ENCODE results near the gene CHID1. TPM values are rescaled to one million over a fixed set of nuclear protein-coding genes. Genes with fewer than 3 reads are reported as not detected.

Gene CHID1
- total RNA-seq, 1 donor from 2014 or later: 83.5 TPM

DNA sequence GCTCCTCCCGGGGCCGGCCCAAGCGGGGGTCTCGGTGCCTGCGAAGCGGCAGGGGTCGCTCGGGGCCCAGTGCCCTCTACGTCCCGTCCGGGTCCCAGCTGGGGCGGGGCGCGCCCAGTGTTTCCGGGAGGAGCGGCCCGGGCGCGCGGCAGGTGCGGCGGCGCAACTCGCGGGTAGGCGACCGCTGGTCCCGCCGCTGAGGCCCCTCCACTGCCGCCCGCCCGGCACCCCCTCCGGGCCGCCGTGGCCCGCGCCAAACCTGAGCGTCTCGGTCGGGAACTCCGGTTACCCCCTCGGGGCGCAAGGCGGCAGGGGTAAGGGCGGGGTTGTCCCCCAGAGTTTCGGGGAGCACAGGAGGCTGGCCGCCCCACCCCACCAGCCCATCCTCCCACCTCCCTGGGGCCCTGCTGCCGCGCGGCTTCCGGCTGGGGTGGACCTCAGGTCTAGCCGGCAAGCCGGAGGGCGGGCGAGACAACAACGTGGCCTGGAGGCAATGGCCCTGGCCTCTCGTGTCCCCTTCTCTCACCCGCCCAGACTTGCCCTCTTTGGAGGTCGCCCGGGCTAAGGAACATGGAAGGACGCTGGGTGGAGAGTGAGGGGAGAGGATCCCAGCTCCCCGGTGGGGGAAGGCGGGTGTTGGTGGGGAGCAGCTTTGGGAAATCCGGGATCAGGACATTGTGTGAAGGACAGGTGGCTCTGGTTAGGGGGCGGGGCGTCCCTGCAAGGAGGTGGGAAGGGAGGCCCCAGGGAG is 83.3 kb downstream of the CHID1 start:
- no peak for DNase-seq (ENCODE audit: extremely low read depth, low read depth, low spot score)

DNA sequence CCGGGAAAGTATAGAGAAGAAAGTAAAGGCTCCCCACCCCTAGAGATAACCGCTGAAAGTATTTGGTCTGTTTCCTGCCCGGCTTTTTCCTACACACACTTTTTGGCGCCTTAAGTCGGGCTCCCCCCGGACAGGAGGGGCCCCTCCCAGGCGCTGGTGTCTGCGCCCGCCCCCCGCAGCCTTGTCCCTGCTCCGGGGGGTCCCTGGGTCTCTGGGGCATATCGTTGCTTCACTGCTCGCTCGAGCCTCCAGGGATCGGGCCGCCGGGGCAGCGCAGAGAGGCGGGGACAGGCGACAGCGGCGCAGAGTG is 83.8 kb downstream of the CHID1 start:
- DNase-seq (ENCODE audit: extremely low read depth, low read depth, low spot score): no peak

DNA sequence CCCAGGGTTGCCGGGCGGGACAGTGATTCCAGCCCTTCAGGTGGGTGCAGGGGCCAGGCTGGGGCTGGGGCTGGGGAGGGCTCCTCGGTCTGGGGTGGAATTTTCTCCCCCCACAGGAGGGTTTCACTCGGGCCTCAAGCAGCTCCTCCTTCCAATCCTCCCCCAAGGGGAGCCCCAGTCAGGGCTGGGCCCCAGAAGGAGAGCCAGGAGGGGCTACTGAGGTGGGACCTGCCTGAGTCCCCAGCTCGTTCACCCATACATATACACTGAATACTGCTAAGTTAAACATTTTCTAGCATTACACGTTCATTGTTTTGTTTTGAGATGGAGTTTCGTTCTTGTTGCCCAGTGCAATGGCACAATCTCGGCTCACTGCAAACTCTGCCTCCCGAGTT is 84.4 kb downstream of the CHID1 start:
- DNase-seq (ENCODE audit: extremely low read depth, low read depth, low spot score): no peak

DNA sequence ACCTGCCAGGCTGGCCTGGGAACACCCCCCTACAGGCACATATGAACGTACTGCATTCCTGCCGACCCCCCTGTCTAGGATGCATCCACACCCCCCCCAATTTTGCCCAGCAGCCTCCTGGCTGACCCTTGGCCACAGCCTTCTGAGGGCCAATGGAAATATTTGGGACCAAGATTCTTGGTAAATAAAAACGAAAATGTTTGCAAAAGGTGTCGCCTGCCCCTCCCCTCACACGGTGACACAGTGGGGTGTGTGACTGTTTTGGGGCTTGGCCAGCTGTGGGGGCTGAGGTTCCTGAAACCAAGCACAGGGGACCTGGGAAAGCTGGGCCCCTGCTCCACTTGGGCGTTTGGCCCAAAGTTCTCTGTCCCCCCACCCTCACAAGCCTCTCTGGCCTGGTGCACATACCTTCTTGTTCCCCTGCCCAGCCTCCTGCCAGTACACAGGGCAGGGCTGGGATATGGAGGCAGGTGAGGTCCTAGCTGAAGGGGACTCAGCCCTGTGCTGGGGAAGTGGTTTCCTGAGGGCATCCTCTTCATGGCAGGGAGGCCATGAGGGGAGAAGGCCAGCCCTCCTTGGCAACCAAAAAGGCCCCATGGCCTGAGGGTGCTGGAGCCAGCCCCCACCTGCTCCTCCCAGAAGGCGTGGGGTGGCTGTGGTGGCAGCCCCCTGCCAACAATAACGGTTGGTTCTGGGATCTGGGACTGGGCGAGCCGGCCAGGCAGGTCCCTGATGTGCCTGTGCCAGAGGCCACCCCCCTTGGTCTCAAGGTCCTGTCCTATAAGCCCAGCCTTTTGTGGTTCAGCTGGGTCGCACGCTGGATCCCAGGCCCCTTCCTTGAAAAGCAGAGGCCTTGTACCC is 85.0 kb downstream of the CHID1 start:
- DNase-seq (ENCODE audit: extremely low read depth, low read depth, low spot score): no peak

DNA sequence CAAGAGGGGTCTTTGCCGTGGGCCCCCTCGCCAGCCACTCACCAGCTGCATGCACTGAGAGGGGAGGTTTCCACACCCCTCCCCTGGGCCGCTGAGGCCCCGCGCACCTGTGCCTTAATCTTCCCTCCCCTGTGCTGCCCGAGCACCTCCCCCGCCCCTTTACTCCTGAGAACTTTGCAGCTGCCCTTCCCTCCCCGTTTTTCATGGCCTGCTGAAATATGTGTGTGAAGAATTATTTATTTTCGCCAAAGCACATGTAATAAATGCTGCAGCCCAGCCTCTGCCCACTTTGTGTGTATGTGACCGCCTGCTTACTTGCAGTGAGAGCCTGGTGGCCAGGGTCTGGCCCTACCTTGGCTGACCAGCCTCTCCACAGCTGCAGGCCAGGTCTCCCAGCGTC is 85.7 kb downstream of the CHID1 start:
- no peak for DNase-seq (ENCODE audit: extremely low read depth, low read depth, low spot score)

DNA sequence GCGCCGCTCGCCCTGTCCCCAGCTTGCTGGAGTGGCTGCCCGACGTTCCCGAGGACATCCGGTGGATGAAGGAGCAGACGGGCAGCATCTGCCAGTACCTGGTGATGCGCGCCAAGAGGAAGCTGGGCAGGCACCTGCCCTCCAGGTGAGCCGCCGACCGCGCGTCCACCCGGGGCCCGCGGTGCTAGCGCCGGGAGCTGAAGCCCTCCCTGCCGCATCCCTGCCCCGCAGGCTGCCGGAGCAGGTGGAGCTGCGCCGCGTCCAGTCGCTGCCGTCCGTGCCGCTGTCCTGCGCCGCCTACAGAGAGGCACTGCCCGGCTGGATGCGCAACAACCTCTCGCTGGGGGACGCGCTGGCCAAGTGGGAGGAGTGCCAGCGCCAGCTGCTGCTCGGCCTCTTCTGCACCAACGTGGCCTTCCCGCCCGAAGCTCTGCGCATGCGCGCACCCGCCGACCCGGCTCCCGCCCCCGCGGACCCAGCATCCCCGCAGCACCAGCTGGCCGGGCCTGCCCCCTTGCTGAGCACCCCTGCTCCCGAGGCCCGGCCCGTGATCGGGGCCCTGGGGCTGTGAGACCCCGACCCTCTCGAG is 86.2 kb downstream of the CHID1 start:
- no peak for DNase-seq (ENCODE audit: extremely low read depth, low read depth, low spot score)

DNA sequence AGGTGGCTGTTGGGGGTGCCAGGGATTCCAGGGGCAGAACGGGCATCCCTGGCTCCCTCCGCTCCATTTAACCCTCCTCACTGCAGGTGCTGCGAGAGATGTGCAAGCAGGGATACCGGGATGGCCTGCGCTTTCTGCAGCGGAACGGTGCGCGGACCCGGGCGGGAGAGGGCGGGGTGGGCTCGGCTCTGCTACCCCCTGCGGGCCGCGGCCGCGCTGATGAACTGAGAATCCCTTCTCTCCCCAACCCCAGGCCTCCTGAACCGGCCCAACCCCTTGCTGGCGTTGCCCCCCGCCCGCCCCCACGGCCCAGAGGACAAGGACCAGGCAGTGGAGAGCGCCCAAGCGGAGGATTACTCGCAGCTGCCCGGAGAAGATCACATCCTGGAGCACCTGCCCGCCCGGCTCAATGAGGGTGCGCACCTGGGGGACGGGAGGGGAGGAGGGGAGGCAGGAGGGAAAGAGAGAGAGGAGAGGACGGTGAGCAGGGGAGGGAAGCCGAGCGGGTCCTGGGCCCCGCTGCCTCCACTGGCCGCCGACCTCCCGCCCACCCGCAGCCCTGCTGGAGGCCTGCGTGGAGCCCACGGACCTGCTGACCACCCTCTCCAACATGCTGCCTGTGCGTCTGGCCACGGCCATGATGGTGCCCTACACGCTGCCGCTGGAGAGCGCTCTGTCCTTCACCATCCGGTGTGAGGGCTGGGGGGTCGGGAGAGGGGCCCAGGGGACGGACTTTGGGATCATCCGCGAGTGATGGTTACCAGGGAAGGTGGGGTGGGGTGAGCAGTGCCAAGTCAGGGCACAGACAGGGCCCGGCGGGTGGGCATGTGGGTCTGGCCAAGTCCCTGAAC is 86.9 kb downstream of the CHID1 start:
- DNase-seq (ENCODE audit: extremely low read depth, low read depth, low spot score): no peak

DNA sequence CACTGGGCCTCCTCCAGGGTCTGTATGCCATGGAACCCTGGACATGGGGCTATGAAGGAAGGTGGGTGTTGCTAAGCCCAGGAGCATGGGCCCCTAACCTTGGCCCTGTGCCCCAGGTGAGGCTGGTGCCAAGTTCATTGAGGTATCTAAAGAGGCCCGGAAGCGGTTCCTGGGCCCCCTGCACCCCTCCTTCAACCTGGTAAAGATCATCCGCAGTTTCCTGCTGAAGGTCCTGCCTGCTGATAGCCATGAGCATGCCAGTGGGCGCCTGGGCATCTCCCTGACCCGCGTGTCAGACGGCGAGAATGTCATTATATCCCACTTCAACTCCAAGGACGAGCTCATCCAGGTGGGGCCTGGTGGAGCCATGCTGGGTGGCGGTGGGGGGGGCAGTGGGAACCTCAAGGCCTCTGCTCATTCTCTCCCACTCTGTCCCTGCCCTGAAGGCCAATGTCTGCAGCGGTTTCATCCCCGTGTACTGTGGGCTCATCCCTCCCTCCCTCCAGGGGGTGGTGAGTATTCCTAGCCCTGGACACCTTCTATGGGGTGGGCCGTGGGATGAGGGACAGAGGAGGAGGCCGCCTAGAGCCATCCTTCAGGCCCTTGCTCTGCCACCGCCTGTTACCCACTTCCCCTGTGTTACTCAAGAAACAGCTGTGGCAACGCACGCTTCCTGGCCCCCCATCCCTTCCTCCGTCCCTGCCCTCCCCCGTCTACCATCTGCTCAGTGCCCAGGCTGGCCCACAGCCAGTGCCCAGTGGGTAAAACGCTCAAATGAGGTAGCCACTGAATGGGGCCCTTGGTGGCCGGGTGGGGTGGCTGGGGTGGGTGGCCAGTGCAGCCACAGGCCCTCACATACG is 88.9 kb downstream of the CHID1 start:
- no peak for DNase-seq (ENCODE audit: extremely low read depth, low read depth, low spot score)

DNA sequence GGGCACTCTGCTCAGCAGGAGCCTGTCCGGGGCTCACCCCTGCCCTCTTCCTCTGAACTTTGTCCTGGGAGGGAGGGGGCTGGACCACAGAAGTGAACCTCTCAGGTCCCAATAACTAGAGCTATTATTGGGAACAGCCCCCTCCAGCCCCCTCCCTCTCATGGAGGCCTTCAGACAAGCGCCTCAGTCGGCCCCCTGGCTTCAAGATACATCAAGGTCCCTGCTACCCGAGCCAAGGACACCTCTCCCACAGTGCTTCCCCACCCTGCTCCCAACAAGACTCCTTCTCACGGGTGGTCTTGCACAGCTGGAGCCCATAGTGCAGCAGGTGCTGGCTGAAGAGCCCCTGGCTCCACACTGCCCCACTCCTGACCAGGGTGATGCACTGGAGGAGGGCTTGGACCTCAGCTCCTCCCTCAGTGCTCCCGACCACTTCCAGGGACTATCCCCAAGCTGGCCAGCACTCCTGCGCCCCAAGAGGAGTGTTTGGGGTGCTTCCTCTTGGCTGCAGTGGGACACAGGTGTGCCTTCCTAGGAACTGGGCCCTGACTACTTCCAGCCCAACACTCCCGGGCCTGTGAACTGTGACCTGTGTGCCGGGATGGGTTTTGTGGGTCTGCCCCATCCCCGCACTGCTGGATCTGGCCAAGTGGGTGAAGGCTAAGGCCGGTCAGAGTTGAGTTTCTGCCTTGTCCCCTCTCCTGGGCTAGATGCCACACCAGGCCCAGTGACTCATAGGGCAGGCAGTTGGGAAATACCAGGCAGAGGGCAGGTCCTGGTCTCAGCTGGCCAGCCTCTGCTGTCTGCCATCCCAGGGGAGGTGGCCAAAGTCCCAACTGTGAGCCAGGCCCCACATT is 89.7 kb downstream of the CHID1 start:
- no peak for DNase-seq (ENCODE audit: extremely low read depth, low read depth, low spot score)

DNA sequence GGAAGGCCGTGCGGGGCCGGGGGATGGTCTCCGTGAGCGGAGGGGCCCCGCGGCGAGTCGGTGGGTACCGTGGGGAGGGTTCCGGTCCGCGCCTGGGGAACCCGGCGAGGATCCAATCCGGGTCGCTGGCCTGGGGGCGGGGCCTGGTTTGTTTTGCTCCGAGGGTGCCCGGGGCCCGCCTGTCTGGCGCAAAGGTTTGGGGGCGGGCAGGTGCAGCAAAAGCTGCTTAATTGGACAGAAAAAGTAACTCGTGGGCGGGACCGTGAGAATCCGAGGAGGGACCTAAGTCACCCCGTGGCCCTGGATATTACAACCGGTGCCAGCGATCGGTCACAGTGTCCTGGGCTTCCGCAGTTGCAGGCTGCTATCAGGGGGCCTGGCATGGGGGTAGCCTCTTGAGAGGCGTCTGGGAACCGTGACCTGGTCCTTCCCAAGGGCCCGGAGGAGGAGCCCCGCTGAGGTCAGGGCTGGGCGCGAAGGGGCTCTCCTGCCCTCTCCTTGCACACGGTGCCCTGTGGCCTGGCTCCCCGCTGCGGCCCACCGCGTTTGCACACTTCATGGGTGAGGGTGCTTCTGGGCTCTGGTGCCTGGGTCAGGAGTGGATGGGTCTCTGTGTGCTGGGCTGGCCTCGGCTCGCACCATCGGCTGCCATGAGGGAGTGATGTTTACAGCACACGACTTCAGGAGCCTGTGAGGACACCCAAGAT is 90.5 kb downstream of the CHID1 start:
- no peak for DNase-seq (ENCODE audit: extremely low read depth, low read depth, low spot score)

DNA sequence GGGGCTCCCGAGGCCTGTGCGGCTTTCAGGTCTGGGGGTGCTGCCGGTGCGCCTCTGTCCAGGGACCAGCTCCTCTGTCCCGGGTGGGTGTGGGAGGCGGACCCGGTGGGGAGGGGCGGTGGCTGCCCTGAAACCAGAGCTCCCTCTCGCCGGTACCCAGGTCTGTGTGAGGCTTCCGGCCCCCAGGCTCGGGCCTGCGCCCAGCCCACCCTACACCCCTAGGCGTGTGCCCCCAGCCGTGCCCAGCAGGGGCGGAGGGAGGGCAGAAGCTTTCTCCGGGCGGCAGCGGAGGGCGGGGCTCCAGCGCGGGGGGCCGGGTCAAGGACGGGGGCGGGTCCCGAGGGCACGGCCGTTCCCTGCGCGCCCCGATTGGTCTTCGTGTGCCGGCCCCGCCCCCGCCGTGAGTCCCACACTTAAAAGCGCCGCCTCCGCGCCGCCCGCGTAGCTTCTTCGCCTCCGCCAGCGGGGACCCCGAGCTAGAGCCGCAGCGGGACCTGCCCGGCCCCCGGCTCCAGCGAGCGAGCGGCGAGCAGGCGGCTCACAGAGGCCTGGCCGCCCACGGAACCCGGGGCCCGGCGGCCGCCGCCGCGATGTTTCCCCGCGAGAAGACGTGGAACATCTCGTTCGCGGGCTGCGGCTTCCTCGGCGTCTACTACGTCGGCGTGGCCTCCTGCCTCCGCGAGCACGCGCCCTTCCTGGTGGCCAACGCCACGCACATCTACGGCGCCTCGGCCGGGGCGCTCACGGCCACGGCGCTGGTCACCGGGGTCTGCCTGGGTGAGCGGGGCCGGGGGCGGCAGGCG is 91.3 kb downstream of the CHID1 start:
- DNase-seq (ENCODE audit: extremely low read depth, low read depth, low spot score): no peak

DNA sequence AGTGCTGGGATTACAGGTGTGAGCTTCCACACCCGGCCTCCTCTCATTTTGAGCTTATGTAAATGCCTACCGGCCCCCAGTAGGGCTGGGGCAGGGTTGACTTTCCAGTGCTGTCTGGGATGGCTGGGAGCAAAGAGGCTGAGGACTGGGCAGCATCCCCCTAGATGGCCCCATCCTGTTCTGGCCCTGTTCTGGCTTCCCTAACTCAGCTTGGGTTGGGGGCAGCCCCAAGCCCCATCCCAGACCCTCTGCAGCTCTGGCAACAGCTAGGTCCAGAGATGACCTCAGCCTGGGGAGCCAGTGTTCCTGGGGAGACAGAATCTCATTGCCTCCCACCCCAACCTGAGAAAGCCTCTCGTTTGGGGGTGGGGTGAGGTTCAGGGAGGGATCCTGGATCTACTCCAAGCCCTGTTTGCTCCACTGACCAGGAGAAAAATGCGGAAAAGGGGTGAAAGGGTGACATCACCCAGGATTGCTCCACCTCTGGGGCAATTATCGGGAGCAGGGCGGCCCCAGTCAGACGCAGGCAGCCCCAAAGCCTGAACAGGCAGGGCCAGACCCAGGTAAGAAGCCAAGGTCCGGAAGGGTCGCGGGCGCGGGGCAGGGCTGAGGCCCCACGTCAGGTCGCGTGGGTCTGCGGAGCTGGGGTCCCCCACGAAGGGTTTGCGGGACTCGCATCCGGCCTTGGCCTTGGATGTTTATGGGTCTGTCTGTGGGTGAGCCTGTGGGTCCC is 92.0 kb downstream of the CHID1 start, which contains the start of gene PNPLA2:
Gene PNPLA2 (plus strand): TSS at position 519 of the 733 bp plus-strand sequence. CDS start 805 bp downstream, outside the sequence.
- no peak for DNase-seq (ENCODE audit: extremely low read depth, low read depth, low spot score)

Other genes with a start within 250 kb of the CHID1 start
- gene DEAF1, start 215.6 kb downstream of the CHID1 start, total RNA-seq: 58.0 and 59.3 TPM in 2 replicates
- 25.1 and 25.3 TPM in 2 replicates for gene TMEM80, start 215.0 kb downstream of the CHID1 start, total RNA-seq
- 18.1 and 20.0 TPM in 2 replicates for gene EPS8L2, start 204.6 kb downstream of the CHID1 start, total RNA-seq
- 224 and 252 TPM in 2 replicates for gene TALDO1, start 163.3 kb downstream of the CHID1 start, total RNA-seq
- 37.6 and 47.2 TPM in 2 replicates for gene GATD1, start 133.3 kb downstream of the CHID1 start, total RNA-seq
- 0.58 and 0.78 TPM in 2 replicates for gene CEND1, start 120.7 kb downstream of the CHID1 start, total RNA-seq
- gene SLC25A22, start 112.5 kb downstream of the CHID1 start, total RNA-seq: 16.1 and 20.9 TPM in 2 replicates
- gene PIDD1, start 105.6 kb downstream of the CHID1 start, total RNA-seq: 27.4 and 47.9 TPM in 2 replicates
- gene RPLP2, start 100.8 kb downstream of the CHID1 start, total RNA-seq: 621 and 670 TPM in 2 replicates
- 27.4 and 58.0 TPM in 2 replicates for gene PNPLA2, start 91.9 kb downstream of the CHID1 start, total RNA-seq
- 13.5 and 19.4 TPM in 2 replicates for gene CRACR2B, start 82.9 kb downstream of the CHID1 start, total RNA-seq
- gene CD151, start 77.9 kb downstream of the CHID1 start, total RNA-seq: 569 and 728 TPM in 2 replicates
- 125 and 145 TPM in 2 replicates for gene POLR2L, start 68.3 kb downstream of the CHID1 start, total RNA-seq
- gene TSPAN4, start 68.0 kb downstream of the CHID1 start, total RNA-seq: 121 and 134 TPM in 2 replicates
- 93.7 and 129 TPM in 2 replicates for gene AP2A2, start 15.1 kb upstream of the CHID1 start, total RNA-seq
- not detected in 2 replicates for gene MUC6, start 125.9 kb upstream of the CHID1 start, total RNA-seq
- not detected in 2 replicates for gene MUC2, start 164.1 kb upstream of the CHID1 start, total RNA-seq
- gene MUC5AC, start 247.1 kb upstream of the CHID1 start, total RNA-seq: not detected in 2 replicates

All from glomerular endothelial cell (primary cell).